Panc1 (cell line): ENCODE results near the gene SCN8A.

Source experiments
- CTCF ChIP-seq: fragments of 450-650 bp; IDR thresholded peaks from 2 replicates; pipeline ENCODE4 v1.5.1; 2017; ENCODE audit warnings: mild to moderate bottlenecking
- POLR2AphosphoS5 ChIP-seq: IDR thresholded peaks from 2 replicates; pipeline ENCODE4 v1.6.1; 2012; ENCODE audit warnings: mild to moderate bottlenecking, low read depth, low read length, moderate library complexity
- REST ChIP-seq, 2 experiments: IDR thresholded peaks; 2 replicates each; pipeline ENCODE4 v1.6.1; 2011 to 2012; ENCODE audit warnings: low read depth in 2 of 2, control low read depth in 1 of 2, low read length in 1 of 2, mild to moderate bottlenecking in 1 of 2, moderate library complexity in 1 of 2; ENCODE audit not compliant: insufficient read depth in 1 of 2
- SIN3A ChIP-seq: IDR thresholded peaks from 2 replicates; pipeline ENCODE4 v1.6.1; 2012; ENCODE audit warnings: low read depth, mild to moderate bottlenecking, low read length, moderate library complexity, borderline replicate concordance; ENCODE audit not compliant: insufficient read depth
- TCF7L2 ChIP-seq: IDR thresholded peaks from 2 replicates; pipeline ENCODE4 v1.6.1; 2011; ENCODE audit warnings: mild to moderate bottlenecking, low read depth, low read length, inconsistent platforms

GRCh38 chr12:51744957-51745356 is 153.9 kb downstream of the SCN8A start:
- TF ChIP-seq CTCF (no peak), POLR2AphosphoS5 (no peak), TCF7L2 (no peak), SIN3A (no peak), REST (IDR thresholded peaks at IDR 0.05; ENCODE audit: insufficient read depth in 1 of 2, low read depth in 2 of 2, low read length in 1 of 2) (no peak)
